Erythroblast (primary cell): ENCODE results near the gene FASTK.

Source experiments
- GATA1 ChIP-seq: IDR thresholded peaks from 2 replicates; pipeline ENCODE4 v1.6.1; 2011; ENCODE audit warnings: low read depth, mild to moderate bottlenecking, control low read depth, low read length, moderate library complexity
- POLR2A ChIP-seq: IDR thresholded peaks from 2 replicates; pipeline ENCODE4 v1.6.1; 2011; ENCODE audit warnings: mild to moderate bottlenecking, low read length

- TF ChIP-seq POLR2A (no peak), GATA1 (no peak)
Observed at GRCh38 chr7:151035026-151035717, 45.4 kb downstream of the FASTK start.
